Bronchial epithelial cell (primary cell): Measurements from ENCODE around the gene B4GALT7. TPM values are rescaled to one million over a fixed set of nuclear protein-coding genes. Genes with fewer than 3 reads are reported as not detected.
A peak's percentile ranks its signal among the peaks of the same experiment; 100 is the strongest.

Experiments
- DNase-seq: peaks from one replicate; pipeline ENCODE4 v3.0.0-alpha.2; 2010; ENCODE audit warnings: low read depth
- FAIRE-seq: peaks from 2 replicates; lab custom pipeline; 2011; peaks lifted over from hg19 to GRCh38; lab: Jason Lieb, UNC
- H3K27me3 ChIP-seq: 2 replicates; pipeline ENCODE4 v1.5.1; 2011; ENCODE audit warnings: low read length; ENCODE audit not compliant: control insufficient read depth, insufficient read depth
- H3K36me3 ChIP-seq: 2 replicates; pipeline ENCODE4 v1.5.1; 2011; ENCODE audit warnings: low read length; ENCODE audit not compliant: control insufficient read depth, insufficient read depth
- H3K4me3 ChIP-seq: 2 replicates; pipeline ENCODE4 v1.5.1; 2011; ENCODE audit warnings: mild to moderate bottlenecking, low read depth, low read length, control low read depth
- total RNA-seq: library from RNA; depleted of rRNA; stranded (reverse); fragments of >200 nt; gene quantifications from 2 replicates; pipeline ENCODE4 v1.2.1, GENCODE V29; 2014
- TF ChIP-seq, protein P1 (sequence below): IDR thresholded peaks from 2 replicates; pipeline ENCODE4 v1.5.1; 2011; ENCODE audit warnings: mild to moderate bottlenecking, moderate library complexity, low read length, control low read depth, inconsistent platforms; ENCODE audit not compliant: insufficient read depth, severe bottlenecking

The B4GALT7 gene
- total RNA-seq, 1 donor from 2014 or later = 36.9 TPM

GRCh38 chr5:177595026-177595585 lies 4.8 kb upstream of the B4GALT7 start:
- H3K36me3 ChIP-seq = peaks cover 30% of the 10 kb centered on the region
- DNase-seq = no peak
- FAIRE-seq = no peak
- no peaks in the 10 kb centered on the region for H3K27me3 ChIP-seq
- TF ChIP-seq, protein P1, sequence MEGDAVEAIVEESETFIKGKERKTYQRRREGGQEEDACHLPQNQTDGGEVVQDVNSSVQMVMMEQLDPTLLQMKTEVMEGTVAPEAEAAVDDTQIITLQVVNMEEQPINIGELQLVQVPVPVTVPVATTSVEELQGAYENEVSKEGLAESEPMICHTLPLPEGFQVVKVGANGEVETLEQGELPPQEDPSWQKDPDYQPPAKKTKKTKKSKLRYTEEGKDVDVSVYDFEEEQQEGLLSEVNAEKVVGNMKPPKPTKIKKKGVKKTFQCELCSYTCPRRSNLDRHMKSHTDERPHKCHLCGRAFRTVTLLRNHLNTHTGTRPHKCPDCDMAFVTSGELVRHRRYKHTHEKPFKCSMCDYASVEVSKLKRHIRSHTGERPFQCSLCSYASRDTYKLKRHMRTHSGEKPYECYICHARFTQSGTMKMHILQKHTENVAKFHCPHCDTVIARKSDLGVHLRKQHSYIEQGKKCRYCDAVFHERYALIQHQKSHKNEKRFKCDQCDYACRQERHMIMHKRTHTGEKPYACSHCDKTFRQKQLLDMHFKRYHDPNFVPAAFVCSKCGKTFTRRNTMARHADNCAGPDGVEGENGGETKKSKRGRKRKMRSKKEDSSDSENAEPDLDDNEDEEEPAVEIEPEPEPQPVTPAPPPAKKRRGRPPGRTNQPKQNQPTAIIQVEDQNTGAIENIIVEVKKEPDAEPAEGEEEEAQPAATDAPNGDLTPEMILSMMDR = no peak
- H3K4me3 ChIP-seq = no peak overlapping the region

DNA sequence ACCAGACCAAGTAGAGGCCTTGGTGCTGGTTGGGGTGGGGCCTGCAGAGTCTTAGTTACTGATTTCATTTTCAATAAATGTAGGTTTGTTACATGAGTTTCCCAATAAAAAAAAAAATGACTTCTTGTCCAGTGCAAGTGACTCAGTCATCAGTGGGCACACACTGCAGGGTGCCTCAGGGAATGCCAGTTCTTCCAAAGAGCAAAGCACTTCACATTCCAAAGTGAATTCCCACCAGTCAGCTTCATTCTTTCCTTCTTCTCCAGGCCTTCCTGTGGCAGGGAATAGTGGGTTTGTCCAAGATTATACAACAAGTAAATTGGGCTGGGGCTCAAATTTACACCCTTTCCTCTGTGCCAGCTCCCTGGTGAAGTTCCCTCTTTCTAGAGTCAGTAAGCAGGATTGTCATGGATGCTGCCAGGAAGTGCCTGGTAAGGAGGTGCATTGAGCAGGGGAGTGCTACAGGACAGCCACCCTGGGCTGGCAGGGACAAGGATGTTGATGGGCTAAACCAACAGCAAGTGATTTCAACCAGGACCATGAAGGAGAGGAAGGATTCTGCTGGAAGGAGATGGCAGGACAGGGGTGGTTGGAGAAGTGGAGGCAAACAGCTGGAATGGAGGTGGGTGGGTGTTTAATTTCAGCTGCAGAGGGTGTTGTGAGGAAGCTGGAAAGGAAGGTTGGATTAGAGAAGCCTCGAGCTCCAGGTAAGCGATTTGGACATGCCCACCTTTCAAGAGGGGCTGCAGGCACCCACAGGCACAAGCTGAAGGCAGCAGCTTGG lies 3.7 kb upstream of the B4GALT7 start:
- FAIRE-seq (no peak), DNase-seq (no peak)
- TF ChIP-seq, protein P1 = no peak
- H3K36me3 ChIP-seq = peaks cover 30% of the 10 kb centered on the region
- H3K4me3 ChIP-seq = no peak overlapping the region
- H3K27me3 ChIP-seq = no peaks in the 10 kb centered on the region

DNA sequence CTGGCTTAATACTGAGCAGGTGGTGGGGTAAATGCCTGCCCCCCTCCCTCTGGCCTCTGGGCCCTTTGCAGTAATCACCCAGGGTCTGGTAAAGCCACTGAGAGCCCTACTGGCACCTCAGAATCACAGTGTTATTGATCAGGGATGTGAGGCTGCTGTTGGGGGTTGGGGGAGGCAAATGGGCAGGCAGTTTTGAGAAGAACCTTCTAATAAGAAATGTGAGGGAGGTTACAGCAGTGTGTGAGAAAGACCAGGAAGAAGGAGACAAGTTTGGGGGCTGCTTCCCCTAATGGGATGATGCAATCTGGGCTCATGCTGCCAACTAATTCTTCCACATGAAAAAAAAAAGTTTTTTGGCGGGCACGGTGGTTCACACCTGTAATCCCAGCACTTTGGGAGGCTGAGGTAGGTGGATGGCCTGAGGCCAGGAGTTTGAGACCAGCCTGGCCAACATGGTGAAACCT lies 3.1 kb upstream of the B4GALT7 start:
- FAIRE-seq (no peak), DNase-seq (no peak)
- H3K4me3 ChIP-seq = no peak overlapping the region
- H3K36me3 ChIP-seq = peaks cover 30% of the 10 kb centered on the region
- H3K27me3 ChIP-seq = no peaks in the 10 kb centered on the region
- TF ChIP-seq, protein P1 = no peak

DNA sequence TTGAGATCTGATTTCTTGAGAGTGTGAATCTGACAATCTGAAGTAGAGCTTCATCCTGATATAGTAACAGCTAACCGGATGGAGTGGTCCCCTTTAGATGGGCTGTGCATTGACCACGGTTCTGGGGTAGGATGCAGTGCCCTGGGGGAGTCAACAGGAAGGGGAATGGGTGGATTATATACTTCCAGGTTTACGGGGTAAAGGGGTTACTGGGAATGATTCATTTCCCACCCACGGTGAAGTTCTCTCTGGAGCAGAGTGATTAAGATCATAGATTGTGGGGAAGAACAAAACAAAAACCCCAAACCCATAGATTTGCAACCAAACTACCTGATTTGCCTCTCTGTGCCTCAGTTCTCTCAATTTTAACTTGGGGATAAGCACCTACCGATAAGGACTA lies 1.5 kb upstream of the B4GALT7 start:
- Histone ChIP-seq H3K4me3 (no peak overlapping the region), H3K36me3 (peaks cover 29% of the 10 kb centered on the region), H3K27me3 (no peaks in the 10 kb centered on the region)
- TF ChIP-seq, protein P1 = no peak
- FAIRE-seq (no peak), DNase-seq (peak; percentile 16)

- Histone ChIP-seq H3K27me3 (no peaks in the 10 kb centered on the region), H3K36me3 (peaks cover 10% of the 10 kb centered on the region), H3K4me3 (peak overlapping the region; percentile 84)
- DNase-seq (peak; percentile 36), FAIRE-seq (no peak)
- TF ChIP-seq, protein P1 = no peak
Observed at GRCh38 chr5:177600508-177601018, 631 bp downstream of the B4GALT7 start.
